Esophagus squamous epithelium (tissue), 5 donors: ENCODE data around the gene TSPAN9. TPM values are rescaled to one million over a fixed set of nuclear protein-coding genes. Genes with fewer than 3 reads are reported as not detected.

Experiments
- DNase-seq: peaks from one replicate; lab custom pipeline; 2025; lab: John Stamatoyannopoulos, UW
- H3K27ac ChIP-seq, 4 donors: fragments of 200-600 bp; sonication (generic); one replicate each; pipeline ENCODE4 v1.5.1; 2016 to 2019; ENCODE audit warnings: mild to moderate bottlenecking in 1 of 4
- H3K27me3 ChIP-seq, 4 donors: fragments of 200-600 bp; sonication (generic); 1 replicate in 3 of 4; 2 replicates in 1 of 4; pipeline versions ENCODE4 v1.5.1 to v1.6.0; 2017 to 2021; ENCODE audit warnings: antibody characterized with exemption in 1 of 4
- H3K36me3 ChIP-seq, 3 donors: fragments of 200-600 bp; sonication (generic); one replicate each; pipeline ENCODE4 v1.5.1; 2016 to 2019
- H3K4me1 ChIP-seq, 3 donors: fragments of 200-600 bp; sonication (generic); one replicate each; pipeline ENCODE4 v1.5.1; 2017 to 2019
- H3K4me3 ChIP-seq, 4 donors: fragments of 200-600 bp; sonication (generic); 1 replicate in 3 of 4; 2 replicates in 1 of 4; pipeline ENCODE4 v1.5.1; 2016 to 2019; ENCODE audit warnings: mild to moderate bottlenecking in 2 of 4, moderate library complexity in 1 of 4
- H3K9me3 ChIP-seq, 3 donors: fragments of 200-600 bp; sonication (generic); one replicate each; pipeline ENCODE4 v1.5.1; 2016 to 2019
- POLR2A ChIP-seq, 4 donors: fragments of 450-650 bp; IDR thresholded peaks; one replicate each; pipeline ENCODE4 v1.6.1; 2017; ENCODE audit warnings: antibody characterized with exemption in 4 of 4, mild to moderate bottlenecking in 4 of 4, moderate library complexity in 3 of 4
- WGBS, 2 donors: methylation state at CpG; one replicate each; pipeline ENCODE4 v1.1.5; 2018; 5-methylcytosine and 5-hydroxymethylcytosine counted together
- intact Hi-C: fragments of 100-400 bp; cut with DNase I; formaldehyde crosslinking; loops from one replicate; pipeline ENCODE4 v1.15.0; 2022
- total RNA-seq, 4 donors: library from RNA; depleted of rRNA; stranded (reverse); fragments of >200 nt; gene quantifications; one replicate each; pipeline ENCODE4 v1.1.0, GENCODE V29; 2016
- TF ChIP-seq, protein P1 (sequence below), 6 experiments: fragments of 450-650 bp in 4 of 6; fragments of 200-600 bp in 2 of 6; sonication (generic) in 2 of 6; IDR thresholded peaks; one replicate each; pipeline ENCODE4 v1.5.1; 2016 to 2019; ENCODE audit warnings: antibody characterized with exemption in 6 of 6, mild to moderate bottlenecking in 4 of 6, moderate library complexity in 4 of 6
- donor health status: DM: yes; HTN: yes; CAD: no.

The TSPAN9 gene
- total RNA-seq, 4 donors from 2014 or later, result 10.6 to 23.7 (median 17.6) TPM

DNA sequence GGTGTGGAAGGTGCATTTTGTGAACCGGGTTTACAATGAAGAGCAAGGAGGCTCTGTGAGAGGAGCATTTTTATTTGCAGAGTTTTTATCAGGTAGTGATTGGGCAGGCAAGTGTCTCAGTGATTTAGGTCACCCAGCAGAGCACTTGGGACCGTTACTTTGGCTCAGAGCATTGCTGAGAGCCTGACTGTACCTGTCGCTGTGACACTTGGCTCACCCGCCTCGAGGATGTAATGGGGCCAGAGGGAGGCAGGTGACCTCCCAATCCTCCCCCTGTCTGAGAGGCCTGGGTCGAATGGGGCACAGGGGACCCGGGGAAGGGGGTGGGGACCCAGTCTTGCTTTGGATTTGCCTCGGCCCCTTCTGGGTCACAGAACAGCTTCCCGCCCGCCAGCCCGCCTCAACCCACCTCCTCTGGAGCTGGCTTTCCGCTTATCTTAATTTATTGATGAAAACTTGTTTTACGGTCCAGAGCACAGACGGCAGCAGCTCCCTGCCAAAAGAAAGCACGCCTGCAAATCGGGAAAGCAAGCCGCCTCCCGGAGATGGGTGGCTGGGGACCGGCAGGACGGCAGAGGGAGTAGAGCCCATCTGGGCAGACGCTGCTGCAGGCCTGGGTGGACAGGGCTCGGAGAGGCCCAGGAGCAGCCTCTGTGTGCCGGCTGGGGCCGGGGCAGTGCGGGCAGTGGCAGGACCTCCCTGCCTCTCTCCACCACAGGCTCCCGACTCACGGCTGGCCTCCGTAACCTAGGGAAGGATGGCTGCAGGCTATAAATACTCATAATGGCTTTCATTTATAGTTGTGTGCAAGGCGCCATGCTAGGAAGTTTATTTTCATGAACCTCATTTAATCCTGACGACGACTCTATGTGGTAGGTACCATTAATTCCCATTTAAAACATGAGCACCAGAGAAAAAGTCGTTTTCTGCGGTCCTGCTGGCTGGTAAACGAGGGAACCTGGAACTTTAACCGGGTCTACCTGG is 187.1 kb downstream of the TSPAN9 start:
- intact Hi-C loops, result no loop called here
- DNase-seq, result no peak
- H3K27ac ChIP-seq, result no peak overlapping the region
- H3K4me1 ChIP-seq, result peaks cover 0 to 11% (median 0%) of the 10 kb centered on the region in 3 donors
- H3K36me3 ChIP-seq, result peaks cover 0 to 29% (median 0%) of the 10 kb centered on the region in 3 donors
- no peak for TF ChIP-seq POLR2A (IDR thresholded peaks at IDR 0.05)
- TF ChIP-seq, protein P1, sequence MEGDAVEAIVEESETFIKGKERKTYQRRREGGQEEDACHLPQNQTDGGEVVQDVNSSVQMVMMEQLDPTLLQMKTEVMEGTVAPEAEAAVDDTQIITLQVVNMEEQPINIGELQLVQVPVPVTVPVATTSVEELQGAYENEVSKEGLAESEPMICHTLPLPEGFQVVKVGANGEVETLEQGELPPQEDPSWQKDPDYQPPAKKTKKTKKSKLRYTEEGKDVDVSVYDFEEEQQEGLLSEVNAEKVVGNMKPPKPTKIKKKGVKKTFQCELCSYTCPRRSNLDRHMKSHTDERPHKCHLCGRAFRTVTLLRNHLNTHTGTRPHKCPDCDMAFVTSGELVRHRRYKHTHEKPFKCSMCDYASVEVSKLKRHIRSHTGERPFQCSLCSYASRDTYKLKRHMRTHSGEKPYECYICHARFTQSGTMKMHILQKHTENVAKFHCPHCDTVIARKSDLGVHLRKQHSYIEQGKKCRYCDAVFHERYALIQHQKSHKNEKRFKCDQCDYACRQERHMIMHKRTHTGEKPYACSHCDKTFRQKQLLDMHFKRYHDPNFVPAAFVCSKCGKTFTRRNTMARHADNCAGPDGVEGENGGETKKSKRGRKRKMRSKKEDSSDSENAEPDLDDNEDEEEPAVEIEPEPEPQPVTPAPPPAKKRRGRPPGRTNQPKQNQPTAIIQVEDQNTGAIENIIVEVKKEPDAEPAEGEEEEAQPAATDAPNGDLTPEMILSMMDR (IDR thresholded peaks at IDR 0.05), result no peak
- no peaks in the 10 kb centered on the region for H3K9me3 ChIP-seq
- WGBS, 2 donors, result 88 to 99% methylated on average over 10 to 25 of the region's 35 CpGs
- no peaks in the 10 kb centered on the region for H3K27me3 ChIP-seq
- H3K4me3 ChIP-seq, result no peak overlapping the region

DNA sequence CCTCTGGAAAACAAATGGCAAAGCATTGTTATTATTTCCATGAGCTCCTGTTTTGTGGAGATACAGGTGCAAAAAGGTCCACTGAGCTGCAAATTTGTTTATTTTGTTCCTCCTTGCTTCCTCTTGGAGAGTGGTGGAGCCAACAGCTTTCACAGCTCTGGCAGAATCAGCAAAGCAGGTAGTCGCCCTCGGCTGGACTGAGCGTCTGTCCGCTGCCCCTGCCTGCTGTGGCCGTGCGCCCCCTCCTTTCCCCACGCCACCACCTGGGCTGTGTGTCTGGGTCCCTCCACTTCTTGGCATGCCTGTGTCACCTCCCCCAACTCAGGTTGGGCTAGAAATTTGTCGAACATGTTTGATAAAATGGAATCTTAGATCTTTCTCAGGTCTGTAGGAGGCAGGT is 188.2 kb downstream of the TSPAN9 start:
- intact Hi-C loops, result no loop called here

DNA sequence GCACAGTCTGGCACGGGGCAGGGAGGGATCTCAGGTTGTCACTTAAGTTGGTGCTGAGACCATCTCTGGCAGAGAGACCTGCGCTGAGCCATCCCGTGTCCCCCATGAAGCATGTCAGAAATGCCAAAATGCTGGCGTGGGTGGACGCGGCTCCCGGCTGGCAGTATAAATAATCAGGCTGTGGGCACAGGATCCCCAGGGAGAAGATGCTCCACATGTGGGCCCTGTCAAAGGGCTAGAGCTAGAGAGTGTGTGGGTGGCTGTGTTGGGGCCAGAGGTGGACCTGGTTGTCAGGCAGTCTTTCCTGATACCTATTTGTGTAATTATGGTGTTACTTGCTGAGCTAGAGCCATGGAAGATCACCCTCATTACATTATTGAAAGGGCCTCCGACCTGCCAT is 189.5 kb downstream of the TSPAN9 start:
- no peaks in the 10 kb centered on the region for H3K9me3 ChIP-seq
- H3K27me3 ChIP-seq, result no peaks in the 10 kb centered on the region
- DNase-seq, result no peak
- peaks cover 0 to 33% (median 0%) of the 10 kb centered on the region in 3 donors for H3K36me3 ChIP-seq
- no peak overlapping the region for H3K4me3 ChIP-seq
- intact Hi-C loops, result no loop called here
- TF ChIP-seq, protein P1 (IDR thresholded peaks at IDR 0.05), result no peak
- no peak for TF ChIP-seq POLR2A (IDR thresholded peaks at IDR 0.05)
- 80 to 85% methylated on average over 1 to 7 of the region's 8 CpGs for WGBS, 2 donors
- peaks cover 0 to 9% (median 0%) of the 10 kb centered on the region in 3 donors for H3K4me1 ChIP-seq
- H3K27ac ChIP-seq, result no peak overlapping the region

More for the DNA sequence above, 188.2 kb downstream of the TSPAN9 start:
- H3K9me3 ChIP-seq, result no peaks in the 10 kb centered on the region
- peaks cover 0 to 11% (median 0%) of the 10 kb centered on the region in 3 donors for H3K4me1 ChIP-seq
- no peak overlapping the region for H3K27ac ChIP-seq
- TF ChIP-seq POLR2A (IDR thresholded peaks at IDR 0.05), result no peak
- TF ChIP-seq, protein P1 (IDR thresholded peaks at IDR 0.05), result no peak
- H3K36me3 ChIP-seq, result peaks cover 0 to 33% (median 0%) of the 10 kb centered on the region in 3 donors
- no peak for DNase-seq
- H3K4me3 ChIP-seq, result no peak overlapping the region
- 93 to 98% methylated on average over 8 of the region's 8 CpGs for WGBS, 2 donors
- no peaks in the 10 kb centered on the region for H3K27me3 ChIP-seq

DNA sequence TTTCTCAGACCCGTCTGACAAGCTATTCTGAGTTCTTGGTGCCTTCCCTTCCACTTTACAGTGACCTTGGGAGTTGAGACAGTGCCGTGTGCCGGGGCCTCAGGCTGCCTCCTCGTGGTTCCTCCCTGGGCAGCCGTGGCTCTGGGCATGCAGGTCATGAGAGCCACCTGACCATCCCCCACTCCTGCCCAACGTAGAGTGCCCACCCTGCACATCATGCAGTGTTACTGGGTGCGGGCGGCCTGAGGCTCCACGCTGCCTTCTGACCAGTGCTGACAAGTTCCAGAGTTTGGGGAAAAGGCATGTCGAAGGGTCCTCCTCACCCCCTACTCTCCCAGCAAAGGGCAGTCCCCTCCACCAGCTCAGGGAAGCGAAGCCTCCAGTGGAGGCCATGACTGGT is 190.5 kb downstream of the TSPAN9 start:
- no peak for TF ChIP-seq POLR2A (IDR thresholded peaks at IDR 0.05)
- TF ChIP-seq, protein P1 (IDR thresholded peaks at IDR 0.05), result no peak
- Histone ChIP-seq H3K4me3 (no peak overlapping the region), H3K9me3 (no peaks in the 10 kb centered on the region), H3K27ac (no peak overlapping the region), H3K4me1 (no peaks in the 10 kb centered on the region), H3K27me3 (no peaks in the 10 kb centered on the region), H3K36me3 (peaks cover 0 to 33% (median 0%) of the 10 kb centered on the region in 3 donors)
- DNase-seq, result no peak
- 66 to 83% methylated on average over 3 to 7 of the region's 11 CpGs for WGBS, 2 donors
- intact Hi-C loops, result no loop called here

DNA sequence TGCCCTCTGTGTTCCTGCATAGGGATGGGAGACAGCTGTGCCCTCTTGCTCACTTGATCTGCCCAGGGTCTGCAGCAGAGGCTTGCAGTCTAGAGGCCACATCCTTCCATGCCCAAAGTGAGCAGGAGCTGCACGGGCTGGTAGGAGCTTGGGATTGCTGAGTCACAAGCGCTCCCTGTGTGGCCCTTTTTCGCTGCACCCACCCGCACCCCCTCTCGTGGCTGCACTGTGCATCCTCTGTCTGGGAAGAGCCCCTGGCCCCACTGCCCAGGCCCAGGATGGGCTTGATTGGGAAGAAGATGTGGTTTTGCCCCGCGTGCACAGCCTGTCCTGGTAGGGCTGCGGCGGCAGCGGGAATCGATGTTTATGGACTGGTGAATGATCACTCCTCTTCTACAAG is 192.4 kb downstream of the TSPAN9 start:
- 78 to 89% methylated on average over 7 to 10 of the region's 11 CpGs for WGBS, 2 donors
- Histone ChIP-seq H3K27ac (no peak overlapping the region), H3K9me3 (no peaks in the 10 kb centered on the region), H3K4me1 (peaks cover 4 to 12% (median 6%) of the 10 kb centered on the region in 3 donors), H3K4me3 (no peak overlapping the region), H3K36me3 (peaks cover 0 to 21% (median 0%) of the 10 kb centered on the region in 3 donors), H3K27me3 (no peaks in the 10 kb centered on the region)
- no peak for TF ChIP-seq POLR2A (IDR thresholded peaks at IDR 0.05)
- TF ChIP-seq, protein P1 (IDR thresholded peaks at IDR 0.05), result no peak
- no peak for DNase-seq
- intact Hi-C loops, result no loop called here
